GM18858 (cell line): ENCODE results near the gene PHF13.
"Not testable (repeated sequence)": the region's sequence is repeated elsewhere in the genome, so short reads cannot be mapped to it uniquely, and the experiment has no call there.

Source experiments
- ATAC-seq: cut with Tn5 transposase; IDR thresholded peaks from one replicate; pipeline ENCODE4 v1.9.1; 2021; ENCODE audit not compliant: unreplicated experiment

Gene PHF13

GRCh38 chr1:6657138-6657537, 43.6 kb downstream of the PHF13 start:
- no peak for ATAC-seq

- ATAC-seq = no peak
Observed at GRCh38 chr1:6658359-6659060, 45.0 kb downstream of the PHF13 start.

- ATAC-seq = no peak
Observed at GRCh38 chr1:6660415-6661049, 47.0 kb downstream of the PHF13 start.

- ATAC-seq = not testable (repeated sequence)
Observed at GRCh38 chr1:6662468-6662867, 48.9 kb downstream of the PHF13 start.

GRCh38 chr1:6666696-6667095, 53.2 kb downstream of the PHF13 start:
- no peak for ATAC-seq

- no peak for ATAC-seq
Observed at GRCh38 chr1:6667139-6667538, 53.6 kb downstream of the PHF13 start.

- ATAC-seq = no peak
Observed at GRCh38 chr1:6668503-6668902, 55.0 kb downstream of the PHF13 start.

GRCh38 chr1:6672558-6672957, 59.0 kb downstream of the PHF13 start:
- ATAC-seq = no peak
